Measurements from ENCODE around the gene ZBTB16.

Gene ZBTB16

GRCh38 chr11:114211444-114212121 lies 152.1 kb downstream of the ZBTB16 start:
- DNase-seq (ENCODE audit: low read depth): no peak

DNA sequence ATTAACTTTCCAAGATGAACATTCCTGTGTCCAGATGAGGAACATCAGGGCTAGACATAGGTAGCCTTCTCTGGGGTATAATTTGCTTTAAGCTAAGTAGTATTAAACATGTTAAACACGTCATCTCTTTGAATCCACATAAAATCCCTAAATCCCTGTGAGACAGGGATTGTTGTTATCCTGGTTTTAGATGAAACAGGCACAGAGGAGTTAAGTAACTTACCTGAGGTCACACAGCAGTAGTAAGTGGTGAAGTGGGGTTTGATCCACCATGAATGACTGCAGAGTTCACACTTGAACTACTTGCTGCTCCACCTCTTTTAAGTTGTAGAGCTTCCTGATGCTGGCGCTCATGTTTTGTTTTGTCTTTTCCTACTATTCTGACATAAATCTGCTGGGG lies 154.1 kb downstream of the ZBTB16 start:
- no peak for DNase-seq (ENCODE audit: low read depth)

DNA sequence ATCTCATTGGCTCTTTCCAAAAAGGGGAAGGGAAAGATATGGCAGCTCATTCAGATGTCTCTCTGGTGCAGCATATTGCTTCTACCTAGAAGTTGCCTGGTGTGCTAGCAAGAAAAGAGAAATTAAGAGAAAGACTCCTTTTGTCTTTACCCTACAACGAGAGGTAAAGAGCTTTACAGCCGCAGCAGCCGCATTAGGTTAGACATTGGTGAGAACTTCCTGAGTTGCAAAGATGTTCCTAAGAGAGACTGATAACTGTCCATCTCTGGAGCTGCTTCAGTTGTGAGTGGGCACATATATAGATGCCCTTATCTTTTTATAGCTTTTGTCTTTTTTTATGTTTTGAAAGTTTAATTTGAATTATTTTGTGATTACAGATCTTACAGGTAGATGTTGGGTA lies 155.9 kb downstream of the ZBTB16 start:
- DNase-seq (ENCODE audit: low read depth): no peak

DNA sequence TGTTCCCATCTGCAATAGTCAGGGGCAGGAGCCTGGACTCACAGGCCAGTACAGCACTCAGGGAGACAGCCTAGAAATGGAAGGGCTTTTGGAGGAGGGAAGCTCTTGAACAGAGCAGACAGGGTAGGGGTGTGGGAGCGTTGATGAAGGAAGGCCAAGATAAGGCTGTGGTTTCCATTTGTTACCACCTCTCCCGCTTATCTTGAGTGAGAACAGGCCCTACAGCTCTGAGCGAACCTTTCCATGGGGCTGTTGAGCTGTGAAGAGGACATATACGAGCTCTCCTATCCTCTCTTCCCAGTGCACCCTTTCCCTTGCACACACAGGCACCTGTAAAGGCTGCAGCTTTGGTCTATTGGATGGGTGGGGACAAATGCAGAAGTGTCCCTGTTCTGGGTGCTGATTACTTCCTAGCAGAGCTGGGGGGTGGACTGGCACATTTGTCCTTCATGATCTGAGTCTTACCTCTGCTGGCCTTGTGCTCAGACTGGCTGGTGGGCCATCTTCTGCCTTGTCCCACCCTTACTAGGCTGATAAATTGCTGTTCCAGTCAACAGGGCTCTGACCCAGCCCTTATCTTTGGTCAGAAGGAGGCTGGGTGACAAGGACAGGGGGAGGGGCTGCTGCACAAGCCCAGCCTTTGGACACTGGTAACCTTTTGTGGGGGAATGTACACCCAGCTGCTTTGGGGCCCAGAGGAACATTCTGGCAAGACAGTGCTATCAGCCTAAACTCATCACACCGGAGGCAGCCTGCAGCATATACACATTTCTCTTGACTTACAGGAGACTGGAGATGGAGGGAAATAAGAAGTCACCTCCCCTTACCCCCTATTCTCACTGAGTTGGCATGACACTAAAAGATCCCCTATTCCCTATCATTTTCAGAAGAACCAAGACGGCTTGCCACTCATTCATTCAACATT lies 156.6 kb downstream of the ZBTB16 start:
- DNase-seq (ENCODE audit: low read depth): no peak

DNA sequence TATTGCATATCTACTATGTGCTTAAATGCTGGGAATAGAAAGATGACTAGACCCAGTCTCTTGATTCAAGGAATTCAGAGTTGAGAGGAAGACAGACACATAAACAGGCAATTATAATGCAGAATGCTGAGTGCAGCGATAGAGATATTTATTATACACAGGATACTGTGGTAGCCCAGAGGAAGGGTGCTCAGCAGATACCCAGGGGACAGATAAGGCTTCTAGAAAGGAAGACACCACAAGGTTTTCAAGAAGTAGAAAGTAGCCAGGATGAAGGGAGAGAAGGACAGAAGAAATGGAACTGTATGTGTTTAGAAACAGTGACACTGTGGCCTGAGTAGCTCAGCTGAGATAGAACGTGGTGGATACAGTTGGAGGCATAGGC lies 157.3 kb downstream of the ZBTB16 start:
- no peak for DNase-seq (ENCODE audit: low read depth)

- DNase-seq (ENCODE audit: low read depth): no peak
Measured at GRCh38 chr11:114218508-114218907, 159.0 kb downstream of the ZBTB16 start.

- DNase-seq (ENCODE audit: low read depth): no peak
Measured at GRCh38 chr11:114219559-114220349, 160.2 kb downstream of the ZBTB16 start.

GRCh38 chr11:114221037-114221436 lies 161.5 kb downstream of the ZBTB16 start:
- DNase-seq (ENCODE audit: low read depth): no peak

- DNase-seq (ENCODE audit: low read depth): no peak
Measured at GRCh38 chr11:114225661-114226060, 166.2 kb downstream of the ZBTB16 start.

DNA sequence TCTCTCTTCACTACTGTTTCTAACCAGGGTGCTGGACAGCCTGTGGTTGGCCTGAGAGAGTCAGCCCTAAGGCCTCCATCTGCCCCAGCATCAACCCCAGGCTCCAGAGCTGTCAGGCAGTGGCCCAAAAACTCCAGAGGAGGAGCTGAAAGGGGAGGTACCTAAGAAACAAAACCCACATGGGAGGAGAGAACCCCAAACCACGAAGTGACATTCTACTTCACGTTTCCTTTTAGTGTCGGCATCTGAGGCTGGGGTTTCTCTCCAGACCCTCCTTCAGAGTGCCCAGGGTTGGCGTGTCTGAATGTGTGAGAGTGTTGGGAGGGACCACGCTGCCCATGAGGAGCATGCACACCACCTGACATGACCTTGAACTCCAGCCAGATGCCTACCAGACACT lies 166.8 kb downstream of the ZBTB16 start:
- DNase-seq (ENCODE audit: low read depth): no peak

- DNase-seq (ENCODE audit: low read depth): no peak
Measured at GRCh38 chr11:114228435-114229411, 169.2 kb downstream of the ZBTB16 start.

DNA sequence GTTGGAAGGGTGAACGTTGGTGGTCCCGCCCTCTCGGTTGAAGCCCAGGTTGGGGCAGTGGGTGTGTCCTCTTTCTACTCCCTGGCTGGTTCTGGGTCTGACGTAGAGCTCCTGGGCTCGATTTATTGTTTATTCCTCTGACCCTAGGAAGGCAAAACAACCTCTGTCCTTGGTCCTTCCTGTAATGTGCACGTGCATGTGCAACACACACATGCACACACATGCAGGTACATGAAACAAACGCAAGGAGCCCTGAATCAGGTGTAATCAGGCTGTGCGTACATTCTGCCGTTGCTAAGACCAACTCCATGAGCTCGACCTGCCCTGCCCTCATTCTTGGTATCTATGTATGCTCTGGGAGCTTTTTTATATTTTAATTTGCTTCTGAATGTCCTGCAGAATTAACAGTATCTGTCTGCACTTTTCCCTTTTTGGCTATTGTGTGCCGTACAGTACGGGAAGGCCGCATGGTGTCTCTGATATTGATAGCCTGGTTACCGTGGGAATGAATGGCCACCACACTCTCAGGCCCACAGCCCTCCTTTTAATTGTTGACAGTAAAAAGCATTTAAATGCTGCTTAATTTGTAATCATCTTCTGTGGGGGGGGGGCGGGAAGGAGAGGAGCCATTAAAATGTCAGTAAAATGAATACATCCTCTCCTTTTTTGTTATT lies 170.7 kb downstream of the ZBTB16 start:
- no peak for DNase-seq (ENCODE audit: low read depth)

GRCh38 chr11:114232400-114233059 lies 173.0 kb downstream of the ZBTB16 start:
- DNase-seq (ENCODE audit: low read depth): no peak

GRCh38 chr11:114233755-114234154 lies 174.2 kb downstream of the ZBTB16 start:
- DNase-seq (ENCODE audit: low read depth): no peak

- DNase-seq (ENCODE audit: low read depth): no peak
Measured at GRCh38 chr11:114236829-114237228, 177.3 kb downstream of the ZBTB16 start.

DNA sequence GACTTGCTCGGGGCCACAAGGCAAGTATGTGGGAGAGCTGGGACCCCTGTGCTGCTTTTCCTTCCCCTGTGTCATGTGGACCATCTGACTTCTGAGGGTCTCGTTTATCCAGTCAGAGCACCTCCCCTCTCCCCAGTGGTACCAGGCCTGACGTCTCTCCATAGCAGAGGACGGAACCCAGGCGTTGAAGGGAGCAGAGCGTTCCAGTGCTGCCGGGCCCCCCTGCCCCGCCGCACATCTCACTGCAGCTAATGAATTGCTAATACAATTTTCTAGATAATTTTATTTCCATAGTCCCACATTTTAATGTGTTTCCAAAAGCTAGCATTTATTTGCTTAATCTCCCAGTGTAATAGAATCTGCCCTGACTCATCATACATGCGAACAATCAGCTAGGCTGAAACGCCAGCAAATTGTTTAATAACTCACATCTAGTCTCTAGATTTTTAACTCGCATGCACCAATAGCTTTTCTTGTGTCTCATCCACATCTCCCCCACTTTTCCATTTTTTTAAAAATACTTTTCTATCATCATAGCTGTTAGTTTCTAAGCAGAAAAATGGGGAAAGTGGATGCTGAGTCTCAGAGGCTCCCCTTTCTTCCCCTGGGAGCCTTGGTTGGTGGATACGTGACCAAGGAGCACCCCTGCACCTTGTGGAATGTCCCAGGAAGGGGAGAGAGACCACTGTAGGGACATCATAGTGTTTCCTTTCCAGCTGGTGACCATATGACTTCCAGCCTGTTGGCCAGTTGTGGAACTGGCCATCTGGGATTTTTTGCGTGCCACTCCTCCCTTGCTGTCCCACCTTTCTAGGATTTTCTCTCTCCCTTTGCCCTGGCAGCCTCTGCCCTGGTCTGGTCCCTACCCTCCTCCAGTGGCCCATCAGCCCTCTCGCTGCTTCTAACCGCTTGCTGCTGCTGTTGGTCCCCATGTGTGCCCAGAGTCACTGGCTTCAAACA lies 178.1 kb downstream of the ZBTB16 start:
- DNase-seq (ENCODE audit: low read depth): no peak

- DNase-seq (ENCODE audit: low read depth): no peak
Measured at GRCh38 chr11:114239753-114240161, 180.2 kb downstream of the ZBTB16 start.

DNA sequence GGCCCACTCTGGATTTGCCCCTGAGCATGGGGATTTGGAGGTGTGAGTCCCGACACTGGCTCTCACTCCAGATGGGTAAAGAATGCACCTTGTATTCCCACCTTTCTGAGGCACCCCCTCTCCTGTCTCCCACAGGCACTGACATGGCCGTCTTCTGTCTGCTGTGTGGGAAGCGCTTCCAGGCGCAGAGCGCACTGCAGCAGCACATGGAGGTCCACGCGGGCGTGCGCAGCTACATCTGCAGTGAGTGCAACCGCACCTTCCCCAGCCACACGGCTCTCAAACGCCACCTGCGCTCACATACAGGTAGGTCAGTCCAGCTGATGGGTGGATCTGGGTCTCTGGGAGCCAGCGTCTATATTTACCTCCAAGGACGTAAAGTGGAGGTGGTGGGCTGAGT lies 182.5 kb downstream of the ZBTB16 start:
- no peak for DNase-seq (ENCODE audit: low read depth)

All from stimulated activated CD8-positive, alpha-beta memory T cell treated with anti-CD3 and anti-CD28 coated beads, Interleukin-4, amount 100 ng/mL, for 24 hours (primary cell).